Right renal pelvis (tissue), 4 donors: Measurements from ENCODE around the gene ZNF638. TPM values are rescaled to one million over a fixed set of nuclear protein-coding genes. Genes with fewer than 3 reads are reported as not detected.

Experiments
- polyA plus RNA-seq, 4 donors: library from polyadenylated mRNA; unstranded; fragments of 120-200 nt; gene quantifications; one replicate each; pipeline ENCODE4 v1.2.1, GENCODE V29; 2013; ENCODE audit not compliant: insufficient read length in 4 of 4

The ZNF638 gene
- polyA plus RNA-seq, 4 donors: 182 to 223 (median 200) TPM

Other genes starting within 250 kb of the ZNF638 start
- 10 to 100 TPM; 21.8 to 23.6 (median 22.7) TPM for gene MCEE, start 201.6 kb upstream of the ZNF638 start, polyA plus RNA-seq
- 10 to 100 TPM; 39.3 to 50.7 (median 47.5) TPM for gene MPHOSPH10, start 201.1 kb upstream of the ZNF638 start, polyA plus RNA-seq
- 10 to 100 TPM; 16.8 to 19.7 (median 18.2) TPM for gene PAIP2B, start 104.7 kb upstream of the ZNF638 start, polyA plus RNA-seq
- 10 to 100 TPM; 17.1 to 22.6 (median 18.4) TPM for gene DYSF, start 121.8 kb downstream of the ZNF638 start, polyA plus RNA-seq